Stomach (tissue), 9 donors: ENCODE measurements around the gene TPT1. TPM values are rescaled to one million over a fixed set of nuclear protein-coding genes. Genes with fewer than 3 reads are reported as not detected.

ENCODE experiments used
- DNase-seq, 2 donors: peaks; one replicate each; pipeline versions ENCODE4 v3.0.0 to v3.0.0-alpha.2; 2013 to 2019
- H3K27ac ChIP-seq, 5 donors: fragments of 200-600 bp in 4 of 5; sonication (generic) in 4 of 5; one replicate each; pipeline ENCODE4 v1.5.1; 2013 to 2019; ENCODE audit warnings: mild to moderate bottlenecking in 1 of 5, moderate library complexity in 1 of 5
- H3K27me3 ChIP-seq, 3 donors: fragments of 200-600 bp; sonication (generic); one replicate each; pipeline ENCODE4 v1.5.1; 2017 to 2019; ENCODE audit warnings: mixed run types in 1 of 3
- H3K36me3 ChIP-seq, 4 donors: fragments of 200-600 bp; sonication (generic); 1 replicate in 3 of 4; 2 replicates in 1 of 4; pipeline ENCODE4 v1.5.1; 2016 to 2019
- H3K4me1 ChIP-seq, 4 donors: fragments of 200-600 bp; sonication (generic); one replicate each; pipeline ENCODE4 v1.5.1; 2016 to 2019
- H3K4me3 ChIP-seq, 4 donors: fragments of 200-600 bp; sonication (generic) in 3 of 4; one replicate each; pipeline ENCODE4 v1.5.1; 2016 to 2019; ENCODE audit warnings: mild to moderate bottlenecking in 1 of 4
- H3K9me3 ChIP-seq, 4 donors: fragments of 200-600 bp; sonication (generic); one replicate each; pipeline ENCODE4 v1.5.1; 2016 to 2019
- CTCF ChIP-seq, 7 experiments: fragments of 450-650 bp in 4 of 7; fragments of 200-600 bp in 3 of 7; sonication (generic) in 3 of 7; IDR thresholded peaks; one replicate each; pipeline ENCODE4 v1.5.1; 2016 to 2019; ENCODE audit warnings: antibody characterized with exemption in 7 of 7, control low read depth in 2 of 7, mild to moderate bottlenecking in 1 of 7
- EP300 ChIP-seq: sonication (generic); formaldehyde crosslinking; IDR thresholded peaks from one replicate; pipeline ENCODE4 v1.6.1; 2017; ENCODE audit warnings: antibody characterized with exemption
- POLR2A ChIP-seq, 4 donors: fragments of 450-650 bp; IDR thresholded peaks; one replicate each; pipeline ENCODE4 v1.6.1; 2016; ENCODE audit warnings: antibody characterized with exemption in 4 of 4, control low read depth in 2 of 4, mild to moderate bottlenecking in 1 of 4, moderate library complexity in 1 of 4
- POLR2AphosphoS5 ChIP-seq, 3 donors: sonication (generic); formaldehyde crosslinking; IDR thresholded peaks; one replicate each; pipeline ENCODE4 v1.6.1; 2016; ENCODE audit warnings: antibody characterized with exemption in 3 of 3
- WGBS, 5 donors: extraction: QIAGEN DNeasy Blood & Tissue Kit in 3 of 5; methylation state at CpG; one replicate each; pipeline versions ENCODE4 v1.1.5 to v1.1.7; 2013 to 2018; 5-methylcytosine and 5-hydroxymethylcytosine counted together
- intact Hi-C: fragments of 100-400 bp; cut with DNase I; formaldehyde crosslinking; loops from one replicate; pipeline ENCODE4 v1.15.1; 2023; ENCODE audit warnings: low total_unique reads
- polyA plus RNA-seq, 3 donors: library from polyadenylated mRNA; stranded (reverse); fragments of 200-250 nt; gene quantifications; one replicate each; pipeline ENCODE4 v1.2.3, GENCODE V29; 2013
- total RNA-seq, 5 donors: library from RNA; depleted of rRNA; stranded (reverse); fragments of >200 nt; gene quantifications; one replicate each; pipeline versions ENCODE4 v1.1.0 to v1.2.3, GENCODE V29; 2014 to 2016
- donor health status: healthy with polysubstance abuse.
- donor health status: Bipolar disorder and iron deficiency.
- donor health status: healthy.

Gene TPT1
- total and polyA plus RNA-seq, 8 donors, result 1,648 to 11,714 (median 3,934) TPM

DNA sequence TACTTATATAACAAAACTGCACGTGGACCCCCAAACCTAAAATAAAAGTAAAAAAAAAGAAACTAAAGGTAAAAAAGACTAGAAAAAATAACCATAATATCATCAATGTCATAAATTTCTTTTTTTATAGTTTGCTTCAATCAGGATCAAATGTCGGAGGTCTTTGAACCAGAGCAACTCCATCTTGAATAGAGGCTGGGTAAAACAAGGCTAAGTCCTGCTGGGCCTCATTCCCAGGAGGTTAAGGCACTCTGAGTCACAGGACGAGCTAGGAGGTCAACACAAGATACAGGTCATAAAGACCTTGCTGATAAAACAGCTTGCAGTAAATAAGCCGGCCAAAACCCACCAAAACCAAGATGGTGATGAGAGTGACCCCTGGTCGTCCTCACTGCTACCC, 24.0 kb downstream of the TPT1 start:
- peaks cover 0 to 10% (median 9%) of the 10 kb centered on the region in 4 donors for H3K4me1 ChIP-seq
- no peak for TF ChIP-seq POLR2A (IDR thresholded peaks at IDR 0.05)
- no peak for TF ChIP-seq POLR2AphosphoS5 (IDR thresholded peaks at IDR 0.05)
- TF ChIP-seq EP300, result no peak
- TF ChIP-seq CTCF (IDR thresholded peaks at IDR 0.05), result no peak
- no peak for DNase-seq
- H3K4me3 ChIP-seq, result no peak overlapping the region
- 77 to 88% (median 83%) methylated on average over 5 of the region's 5 CpGs for WGBS, 5 donors
- no peaks in the 10 kb centered on the region for H3K36me3 ChIP-seq
- no peaks in the 10 kb centered on the region for H3K9me3 ChIP-seq
- H3K27ac ChIP-seq, result no peak overlapping the region
- no peaks in the 10 kb centered on the region for H3K27me3 ChIP-seq
- intact Hi-C loops, result no loop called here

DNA sequence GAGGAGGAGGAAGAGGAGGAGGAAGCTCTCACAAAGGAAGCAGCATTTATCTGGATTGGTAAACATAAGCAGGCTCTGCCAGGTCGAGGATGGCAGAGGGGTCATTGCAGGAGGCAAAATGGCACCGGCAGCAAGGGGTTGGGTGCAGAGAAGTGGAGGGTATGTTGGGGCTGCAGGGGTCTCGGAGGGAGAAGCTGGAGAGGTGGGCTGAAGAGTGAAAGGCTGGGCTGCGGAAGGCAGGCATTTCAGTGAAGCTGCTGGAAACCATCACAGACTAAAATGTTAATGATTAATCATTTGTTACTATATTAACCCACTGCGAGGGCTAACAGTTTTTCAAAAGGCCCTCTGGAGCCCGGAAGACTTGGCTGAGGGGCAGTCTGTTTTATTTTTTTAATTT, 24.6 kb downstream of the TPT1 start:
- WGBS, 5 donors, result 24 to 39% (median 30%) methylated on average over 6 of the region's 6 CpGs
- Histone ChIP-seq H3K4me3 (no peak overlapping the region), H3K27me3 (no peaks in the 10 kb centered on the region), H3K27ac (no peak overlapping the region), H3K9me3 (no peaks in the 10 kb centered on the region), H3K4me1 (peaks cover 5 to 16% (median 13%) of the 10 kb centered on the region in 4 donors), H3K36me3 (no peaks in the 10 kb centered on the region)
- DNase-seq, result no peak
- no peak for TF ChIP-seq POLR2A (IDR thresholded peaks at IDR 0.05)
- TF ChIP-seq CTCF (IDR thresholded peaks at IDR 0.05), result no peak
- no peak for TF ChIP-seq EP300
- no peak for TF ChIP-seq POLR2AphosphoS5 (IDR thresholded peaks at IDR 0.05)
- intact Hi-C loops, result no loop called here

DNA sequence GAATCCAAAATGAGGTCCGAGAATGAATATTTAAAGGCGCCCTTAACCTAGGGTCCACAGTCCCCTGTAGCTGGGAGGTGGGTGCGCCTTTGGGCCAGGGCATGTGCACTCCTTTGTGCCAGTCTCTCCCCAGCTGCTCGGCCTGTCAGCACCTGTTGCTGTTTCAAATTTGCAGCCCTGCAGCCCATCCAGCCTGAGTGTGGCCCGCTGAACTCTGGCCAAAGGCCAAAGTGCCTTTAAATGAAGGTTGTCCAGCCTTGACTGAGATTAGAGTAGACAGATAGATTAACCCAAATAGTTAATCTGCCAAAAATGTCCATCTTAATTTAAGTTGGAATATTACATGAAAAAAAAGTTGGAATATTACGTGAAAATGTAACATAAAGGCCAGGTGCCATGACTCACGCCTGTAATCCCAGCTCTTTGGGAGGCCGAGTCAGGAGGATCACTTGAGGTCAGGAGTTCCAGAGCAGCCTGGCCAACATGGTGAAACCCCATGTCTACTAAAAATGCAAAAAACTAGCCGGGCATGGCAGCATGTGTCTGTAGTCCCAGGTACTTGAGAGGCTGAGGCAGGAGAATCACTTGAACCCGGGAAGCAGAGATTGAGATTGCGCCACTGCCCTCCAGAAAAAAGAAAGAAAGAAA, 25.3 kb downstream of the TPT1 start:
- DNase-seq, result no peak
- Histone ChIP-seq H3K27me3 (no peaks in the 10 kb centered on the region), H3K36me3 (no peaks in the 10 kb centered on the region), H3K9me3 (no peaks in the 10 kb centered on the region), H3K4me1 (peaks cover 8 to 22% (median 18%) of the 10 kb centered on the region in 4 donors), H3K4me3 (no peak overlapping the region), H3K27ac (no peak overlapping the region)
- 72 to 86% (median 82%) methylated on average over 11 of the region's 11 CpGs for WGBS, 5 donors
- TF ChIP-seq POLR2A (IDR thresholded peaks at IDR 0.05), result no peak
- no peak for TF ChIP-seq CTCF (IDR thresholded peaks at IDR 0.05)
- no peak for TF ChIP-seq EP300
- intact Hi-C loops, result no loop called here

- H3K36me3 ChIP-seq, result no peaks in the 10 kb centered on the region
- H3K9me3 ChIP-seq, result no peaks in the 10 kb centered on the region
- H3K27ac ChIP-seq, result no peak overlapping the region
- WGBS, 5 donors, result 86 to 94% (median 89%) methylated on average over 8 to 10 of the region's 10 CpGs
- intact Hi-C loops, result no loop called here
- TF ChIP-seq EP300, result no peak
- TF ChIP-seq POLR2A (IDR thresholded peaks at IDR 0.05), result no peak
- TF ChIP-seq CTCF (IDR thresholded peaks at IDR 0.05), result no peak
- TF ChIP-seq POLR2AphosphoS5 (IDR thresholded peaks at IDR 0.05), result no peak
- H3K4me1 ChIP-seq, result peaks cover 9 to 25% (median 20%) of the 10 kb centered on the region in 4 donors
- no peak for DNase-seq
- no peak overlapping the region for H3K4me3 ChIP-seq
- no peaks in the 10 kb centered on the region for H3K27me3 ChIP-seq
Measured at GRCh38 chr13:45314822-45315221, 26.2 kb downstream of the TPT1 start.
